GM23248 (cell line): ENCODE measurements around the gene MIOX. TPM values are rescaled to one million over a fixed set of nuclear protein-coding genes. Genes with fewer than 3 reads are reported as not detected.
A peak's percentile ranks its signal among the peaks of the same experiment; 100 is the strongest.

Experiments used
- DNase-seq: peaks from one replicate; pipeline ENCODE4 v3.0.0-alpha.2; 2015
- H2AFZ ChIP-seq: fragments of 200-600 bp; sonication (generic); 2 replicates; pipeline ENCODE4 v1.6.1; 2016; ENCODE audit warnings: antibody characterized with exemption
- H3F3A ChIP-seq: fragments of 200-600 bp; sonication (generic); 2 replicates; pipeline ENCODE4 v1.6.1; 2016; ENCODE audit warnings: mild to moderate bottlenecking, antibody characterized with exemption, mixed run types; ENCODE audit not compliant: insufficient read depth
- H3K27ac ChIP-seq: fragments of 200-600 bp; sonication (generic); 2 replicates; pipeline ENCODE4 v1.5.1; 2016; ENCODE audit warnings: mild to moderate bottlenecking
- H3K27me3 ChIP-seq: fragments of 200-600 bp; sonication (generic); replicated peaks from 2 replicates; pipeline ENCODE4 v1.6.1; 2016; ENCODE audit warnings: mild to moderate bottlenecking; ENCODE audit not compliant: insufficient read depth
- H3K36me3 ChIP-seq: fragments of 200-600 bp; sonication (generic); 2 replicates; pipeline ENCODE4 v1.6.1; 2016; ENCODE audit warnings: low read depth, mild to moderate bottlenecking
- H3K4me1 ChIP-seq: fragments of 200-600 bp; sonication (generic); 2 replicates; pipeline ENCODE4 v1.6.1; 2016; ENCODE audit warnings: mild to moderate bottlenecking; ENCODE audit not compliant: insufficient read depth
- H3K4me2 ChIP-seq: fragments of 200-600 bp; sonication (generic); one replicate; pipeline ENCODE4 v1.6.1; 2016; ENCODE audit warnings: mild to moderate bottlenecking; ENCODE audit not compliant: unreplicated experiment
- H3K4me3 ChIP-seq: fragments of 200-600 bp; sonication (generic); 2 replicates; pipeline ENCODE4 v1.5.1; 2016; ENCODE audit warnings: mild to moderate bottlenecking
- H3K79me2 ChIP-seq: fragments of 200-600 bp; sonication (generic); 2 replicates; pipeline ENCODE4 v1.6.1; 2016; ENCODE audit warnings: mild to moderate bottlenecking; ENCODE audit not compliant: insufficient read depth
- H3K9ac ChIP-seq: fragments of 200-600 bp; sonication (generic); 2 replicates; pipeline ENCODE4 v1.6.1; 2016; ENCODE audit warnings: mild to moderate bottlenecking
- H3K9me2 ChIP-seq: fragments of 200-600 bp; sonication (generic); 2 replicates; pipeline ENCODE4 v1.6.1; 2016; ENCODE audit warnings: mixed run types, mild to moderate bottlenecking, moderate library complexity; ENCODE audit not compliant: insufficient read depth
- H3K9me3 ChIP-seq: fragments of 200-600 bp; sonication (generic); one replicate; pipeline ENCODE4 v1.6.1; 2017; ENCODE audit warnings: low read depth
- H4K20me1 ChIP-seq: fragments of 200-600 bp; sonication (generic); 2 replicates; pipeline ENCODE4 v1.6.0; 2016; ENCODE audit not compliant: insufficient read depth
- EZH2 ChIP-seq: fragments of 200-600 bp; sonication (generic); IDR thresholded peaks from 2 replicates; pipeline ENCODE4 v1.6.1; 2018; ENCODE audit warnings: antibody characterized with exemption, mild to moderate bottlenecking; ENCODE audit not compliant: insufficient read depth, poor library complexity, severe bottlenecking
- EZH2phosphoT487 ChIP-seq: fragments of 200-600 bp; sonication (generic); IDR thresholded peaks from 2 replicates; pipeline ENCODE4 v1.6.1; 2018; ENCODE audit warnings: antibody characterized with exemption, moderate library complexity, mild to moderate bottlenecking, low read depth; ENCODE audit not compliant: insufficient read depth
- WGBS, 2 experiments: methylation state at CpG; one replicate each; pipeline ENCODE4 v1.1.6; 2015 to 2017; ENCODE audit warnings: low lambda C conversion rate in 2 of 2, low coverage in 1 of 2; ENCODE audit errors: missing lambda C conversion rate in 2 of 2; 5-methylcytosine and 5-hydroxymethylcytosine counted together
- in situ Hi-C: fragments of 300-500 bp; cut with MboI; formaldehyde crosslinking; loops from 2 replicates; pipeline ENCODE4 v1.15.0; 2020
- polyA plus RNA-seq: library from polyadenylated mRNA; unstranded; fragments of >200 nt; fragmentation: Nextera tagmentation; extraction: Ambion mirVana; gene quantifications from 2 replicates; pipeline ENCODE4 v1.2.1, GENCODE V29; 2016
- total RNA-seq: library from RNA; depleted of rRNA; stranded (reverse); fragments of >200 nt; shearing (Covaris generic); gene quantifications from 2 replicates; pipeline ENCODE4 v1.2.3, GENCODE V29; 2014

Gene MIOX
- total and polyA plus RNA-seq, 2 experiments from 2014 or later, result 0.16 TPM; not detected in 1

DNA sequence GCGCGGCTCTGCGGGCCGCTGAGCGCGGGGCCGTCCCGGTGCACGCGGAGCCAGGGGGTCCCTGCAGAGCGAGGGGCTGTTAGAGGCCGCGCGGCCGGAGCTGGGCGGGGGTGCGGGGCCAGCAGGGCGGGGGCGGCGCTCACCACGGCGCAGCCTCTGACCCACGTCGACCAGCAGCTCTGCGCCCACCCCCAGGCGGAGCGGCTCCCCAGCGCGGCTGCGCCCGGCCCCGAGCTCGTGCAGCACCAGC lies 39.1 kb downstream of the MIOX start:
- H3K4me2 ChIP-seq, result peak overlapping the region; percentile 77
- H2AFZ ChIP-seq, result peak overlapping the region; percentile 47
- no peaks in the 10 kb centered on the region for H3K9me3 ChIP-seq
- peaks cover 34% of the 10 kb centered on the region for H3K79me2 ChIP-seq
- WGBS, 2 experiments, result 2 to 3% methylated on average over 9 to 16 of the region's 33 CpGs
- in situ Hi-C loops, result no loop called here
- 0 out of 2 replicates have a peak, but pooled peaks cover 6% of the 10 kb centered on the region for H3K36me3 ChIP-seq
- H3K27ac ChIP-seq, result peak overlapping the region; percentile 84
- no peaks in the 10 kb centered on the region for H3K27me3 ChIP-seq
- peak overlapping the region; percentile 77 for H3K4me3 ChIP-seq
- no peak for DNase-seq
- H3K9ac ChIP-seq, result peak overlapping the region; percentile 85
- peaks cover 16% of the 10 kb centered on the region; the same call in 1 of the 2 replicates for H3F3A ChIP-seq
- no peaks in the 10 kb centered on the region for H3K9me2 ChIP-seq
- H4K20me1 ChIP-seq, result no peaks in the 10 kb centered on the region
- H3K4me1 ChIP-seq, result no peaks in the 10 kb centered on the region
- TF ChIP-seq EZH2phosphoT487, result no peak
- TF ChIP-seq EZH2, result no peak

DNA sequence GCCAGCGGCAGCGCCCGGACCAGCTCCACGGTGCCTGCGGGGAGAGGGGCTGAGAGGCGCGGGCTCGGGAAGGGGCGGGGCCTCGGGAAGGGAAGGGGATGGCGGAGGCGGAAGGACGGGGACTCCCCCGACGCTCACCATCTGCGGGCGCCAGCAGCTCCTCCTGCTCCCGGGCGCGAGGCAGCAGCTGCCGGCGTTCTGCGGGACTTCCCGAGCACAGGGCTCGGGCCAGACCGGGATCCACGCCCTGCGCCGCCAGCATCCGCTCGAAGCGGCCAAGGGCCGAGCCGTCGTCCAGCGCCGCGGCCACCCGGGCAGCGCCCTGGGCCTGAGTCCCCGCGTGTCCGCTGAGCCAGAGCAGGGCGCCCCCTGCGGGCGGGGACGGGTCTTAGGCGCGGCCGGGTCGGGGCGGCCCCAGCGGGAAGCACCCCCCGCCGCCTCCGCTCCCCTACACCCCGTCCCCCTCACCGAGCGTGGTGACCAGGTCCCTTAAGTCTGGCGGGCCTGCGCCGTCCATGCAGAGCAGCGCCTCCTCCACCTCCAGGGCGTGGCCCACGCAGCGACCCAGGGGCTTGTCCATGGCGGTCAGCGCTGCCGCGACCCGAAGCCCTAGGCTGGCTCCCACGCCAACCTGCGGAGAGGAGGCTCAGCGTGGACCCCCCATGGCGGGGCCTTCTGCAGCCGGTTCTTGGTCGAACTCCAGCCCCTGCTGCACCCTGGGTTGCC lies 39.6 kb downstream of the MIOX start:
- H4K20me1 ChIP-seq, result no peaks in the 10 kb centered on the region
- H2AFZ ChIP-seq, result peak overlapping the region; percentile 47
- peaks cover 16% of the 10 kb centered on the region; the same call in 1 of the 2 replicates for H3F3A ChIP-seq
- H3K9ac ChIP-seq, result peak overlapping the region; percentile 85
- peak overlapping the region; percentile 77 for H3K4me3 ChIP-seq
- H3K79me2 ChIP-seq, result peaks cover 34% of the 10 kb centered on the region
- peak overlapping the region; percentile 77 for H3K4me2 ChIP-seq
- DNase-seq, result peak; percentile 79
- TF ChIP-seq EZH2phosphoT487, result no peak
- TF ChIP-seq EZH2, result no peak
- in situ Hi-C loops, result no loop called here
- 1% methylated on average over 23 to 35 of the region's 77 CpGs for WGBS, 2 experiments
- H3K27me3 ChIP-seq, result no peaks in the 10 kb centered on the region
- peak overlapping the region; percentile 84 for H3K27ac ChIP-seq
- H3K36me3 ChIP-seq, result 0 out of 2 replicates have a peak, but pooled peaks cover 6% of the 10 kb centered on the region
- H3K9me2 ChIP-seq, result no peaks in the 10 kb centered on the region
- H3K9me3 ChIP-seq, result no peaks in the 10 kb centered on the region
- H3K4me1 ChIP-seq, result no peaks in the 10 kb centered on the region

DNA sequence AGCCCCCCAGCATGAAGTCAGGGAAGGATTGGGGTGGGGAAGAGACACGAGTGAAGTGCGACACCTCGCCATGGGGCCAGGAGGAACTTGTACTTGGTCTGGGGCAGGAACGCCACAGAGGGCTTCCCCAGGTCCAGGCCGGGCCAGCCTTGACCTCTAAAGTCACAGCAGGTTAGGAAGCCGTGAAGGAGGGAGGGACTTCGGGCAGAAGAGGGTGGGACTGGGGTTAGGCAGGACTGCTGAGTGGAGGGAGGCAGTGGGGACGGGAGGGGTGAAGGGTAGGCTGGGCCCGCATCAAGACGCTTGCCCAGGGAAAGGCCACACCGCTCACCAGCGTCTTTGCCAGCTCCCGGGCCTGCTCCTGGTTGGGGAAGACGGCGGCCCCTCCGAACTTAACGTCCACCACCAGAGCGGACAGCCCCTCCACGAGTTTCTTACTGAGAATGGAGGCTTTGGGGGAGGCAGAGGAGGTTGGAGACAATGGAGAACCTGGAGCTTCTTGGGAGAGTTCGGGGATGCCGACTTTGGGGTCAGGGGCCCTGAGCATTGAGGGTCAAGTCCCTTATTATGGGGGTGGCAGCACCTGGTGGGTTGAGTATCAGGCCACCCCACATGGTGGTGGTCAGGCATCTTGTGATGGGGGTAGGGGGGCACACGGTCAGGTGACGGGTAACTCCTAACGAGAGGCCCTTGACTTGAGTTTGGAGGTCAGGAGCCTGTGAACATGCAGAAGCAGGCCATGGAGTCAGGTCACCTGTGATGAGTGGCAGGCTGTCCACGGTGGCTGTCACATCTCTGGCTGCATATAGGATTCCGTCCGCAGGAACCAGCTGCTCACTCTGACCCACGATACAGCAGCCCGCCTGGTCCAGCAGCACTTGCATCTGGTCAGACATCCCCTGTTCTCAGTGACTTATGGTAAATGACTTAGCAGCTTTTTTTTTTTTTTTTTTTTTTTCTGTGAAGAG lies 40.5 kb downstream of the MIOX start:
- peak overlapping the region; percentile 77 for H3K4me2 ChIP-seq
- no peaks in the 10 kb centered on the region for H4K20me1 ChIP-seq
- H3K27ac ChIP-seq, result peak overlapping the region; percentile 84
- DNase-seq, result no peak
- H3K36me3 ChIP-seq, result 0 out of 2 replicates have a peak, but pooled peaks cover 6% of the 10 kb centered on the region
- in situ Hi-C loops, result no loop called here
- H3K9me3 ChIP-seq, result no peaks in the 10 kb centered on the region
- H3K4me3 ChIP-seq, result peak overlapping the region; percentile 77
- H3K9ac ChIP-seq, result peak overlapping the region; percentile 85
- peaks cover 16% of the 10 kb centered on the region; the same call in 1 of the 2 replicates for H3F3A ChIP-seq
- H3K4me1 ChIP-seq, result no peaks in the 10 kb centered on the region
- H3K9me2 ChIP-seq, result no peaks in the 10 kb centered on the region
- TF ChIP-seq EZH2phosphoT487 (no peak), EZH2 (no peak)
- 37 to 44% methylated on average over 25 to 29 of the region's 29 CpGs for WGBS, 2 experiments
- H3K79me2 ChIP-seq, result peaks cover 26% of the 10 kb centered on the region
- H2AFZ ChIP-seq, result peak overlapping the region; percentile 47
- H3K27me3 ChIP-seq, result no peaks in the 10 kb centered on the region

DNA sequence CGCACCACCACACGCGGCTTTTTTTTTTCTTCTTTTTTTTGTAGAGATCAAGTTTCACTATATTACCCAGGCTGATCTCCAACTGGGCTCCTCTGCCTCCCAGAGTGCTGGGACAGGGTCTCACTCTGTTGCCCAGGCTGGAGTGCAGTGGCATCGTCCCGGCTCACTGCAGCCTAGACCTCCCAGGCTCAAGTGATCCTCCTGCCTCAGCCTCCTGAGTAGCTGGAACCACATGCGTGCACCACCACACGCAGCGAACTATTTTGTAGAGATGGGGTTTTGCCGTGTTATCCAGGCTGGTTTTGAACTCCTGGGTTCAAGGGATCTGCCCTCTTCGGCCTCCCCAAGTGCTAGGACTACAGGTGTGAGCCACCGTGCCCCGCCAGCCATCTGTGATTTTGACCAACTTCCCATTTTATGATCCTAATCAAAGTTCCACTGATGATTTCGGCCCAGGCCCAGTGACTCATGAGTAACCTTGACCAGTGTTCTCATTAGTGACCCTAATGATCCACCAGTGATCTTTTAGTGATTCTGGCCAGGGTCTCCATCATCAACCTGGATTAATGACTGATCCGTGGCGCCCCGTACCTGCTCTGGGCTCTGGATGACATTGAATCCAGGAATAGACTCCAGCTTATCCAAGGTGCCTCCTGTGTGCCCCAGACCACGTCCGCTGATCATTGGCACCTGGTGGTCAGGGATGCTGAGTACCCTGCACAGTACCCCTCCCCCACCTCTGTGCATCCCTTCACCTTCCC lies 41.4 kb downstream of the MIOX start:
- in situ Hi-C loops, result no loop called here

More for the DNA sequence above, 41.4 kb downstream of the MIOX start:
- Histone ChIP-seq H3K79me2 (peaks cover 16% of the 10 kb centered on the region), H3K4me2 (no peak overlapping the region), H3K36me3 (0 out of 2 replicates have a peak, but pooled peaks cover 6% of the 10 kb centered on the region), H3F3A (peaks cover 21% of the 10 kb centered on the region), H4K20me1 (no peaks in the 10 kb centered on the region), H3K9me3 (no peaks in the 10 kb centered on the region), H3K27me3 (no peaks in the 10 kb centered on the region), H3K27ac (no peak overlapping the region), H3K4me3 (no peak overlapping the region), H2AFZ (no peak overlapping the region), H3K9me2 (no peaks in the 10 kb centered on the region), H3K4me1 (no peaks in the 10 kb centered on the region), H3K9ac (no peak overlapping the region)
- no peak for DNase-seq
- TF ChIP-seq EZH2, result no peak
- TF ChIP-seq EZH2phosphoT487, result no peak
- WGBS, 2 experiments, result 91 to 95% methylated on average over 18 of the region's 18 CpGs
